ENCODE measurements around the gene REC8.

The REC8 gene

GRCh38 chr14:24190416-24190815, 18.5 kb downstream of the REC8 start:
- no peak for DNase-seq (ENCODE audit: low read depth)
- no peak overlapping the region for H3K4me3 ChIP-seq (ENCODE audit: low read depth, low read length)
- TF ChIP-seq CTCF (conservative IDR thresholded peaks at IDR 0.05; ENCODE audit: low read depth, low read length): no peak

GRCh38 chr14:24192933-24193332, 21.1 kb downstream of the REC8 start:
- no peak for TF ChIP-seq CTCF (conservative IDR thresholded peaks at IDR 0.05; ENCODE audit: low read depth, low read length)
- no peak for DNase-seq (ENCODE audit: low read depth)
- H3K4me3 ChIP-seq (ENCODE audit: low read depth, low read length): no peak overlapping the region

GRCh38 chr14:24194186-24194872, 22.4 kb downstream of the REC8 start:
- TF ChIP-seq CTCF (conservative IDR thresholded peaks at IDR 0.05; ENCODE audit: low read depth, low read length): no peak
- H3K4me3 ChIP-seq (ENCODE audit: low read depth, low read length): peak overlapping the region; percentile 96
- DNase-seq (ENCODE audit: low read depth): no peak

- no peak for DNase-seq (ENCODE audit: low read depth)
- no peak for TF ChIP-seq CTCF (conservative IDR thresholded peaks at IDR 0.05; ENCODE audit: low read depth, low read length)
- H3K4me3 ChIP-seq (ENCODE audit: low read depth, low read length): peak overlapping the region; percentile 96
Measured at GRCh38 chr14:24194873-24195185, 22.9 kb downstream of the REC8 start.

- H3K4me3 ChIP-seq (ENCODE audit: low read depth, low read length): peak within 1 kb of the TSS; percentile 96
- peak; percentile 92 for DNase-seq (ENCODE audit: low read depth)
- no peak for TF ChIP-seq CTCF (conservative IDR thresholded peaks at IDR 0.05; ENCODE audit: low read depth, low read length)
Measured at GRCh38 chr14:24195186-24196070, 23.5 kb downstream of the REC8 start, which contains the start of gene TM9SF1. Gene TM9SF1 (minus strand): TSS chr14:24195441. CDS start chr14:24195019, 422 bp downstream.

- TF ChIP-seq CTCF (conservative IDR thresholded peaks at IDR 0.05; ENCODE audit: low read depth, low read length): no peak
- peak; percentile 35 for DNase-seq (ENCODE audit: low read depth)
- peak overlapping the region; percentile 96 for H3K4me3 ChIP-seq (ENCODE audit: low read depth, low read length)
Measured at GRCh38 chr14:24196071-24197055, 24.5 kb downstream of the REC8 start.

Data from choroid plexus epithelial cell (primary cell).